ENCODE measurements around the gene AR.
A peak's percentile ranks its signal among the peaks of the same experiment; 100 is the strongest.

GRCh38 chrX:67555578-67556203 lies 11.9 kb downstream of the AR start:
- TF ChIP-seq CTCF (IDR thresholded peaks at IDR 0.05) (peak in 2 of 4 experiments; percentile 12 to 25), POLR2A (IDR thresholded peaks at IDR 0.05) (no peak), POLR2AphosphoS5 (IDR thresholded peaks at IDR 0.05) (no peak)
